Astrocyte of the spinal cord (primary cell): ENCODE results near the gene CTTNBP2NL.
"Not testable (repeated sequence)": the region's sequence is repeated elsewhere in the genome, so short reads cannot be mapped to it uniquely, and the experiment has no call there.

Experiments
- DNase-seq: peaks from one replicate; pipeline ENCODE4 v3.0.0; 2011; ENCODE audit warnings: low read depth, low spot score
- H3K4me3 ChIP-seq: 2 replicates; pipeline ENCODE4 v1.5.1; 2011; ENCODE audit warnings: low read depth, mild to moderate bottlenecking, low read length, moderate library complexity
- CTCF ChIP-seq: IDR thresholded peaks from 2 replicates; pipeline ENCODE4 v1.5.1; 2012; ENCODE audit warnings: low read depth, mild to moderate bottlenecking, low read length, inconsistent platforms
- in situ Hi-C: cut with HindIII; loops from 2 replicates; pipeline ENCODE4 v1.10.0; 2017; ENCODE audit warnings: low sequenced_read_pairs

CTTNBP2NL gene

GRCh38 chr1:112417271-112417670, 21.3 kb downstream of the CTTNBP2NL start:
- no peak for TF ChIP-seq CTCF
- DNase-seq = no peak
- H3K4me3 ChIP-seq = no peak overlapping the region
- in situ Hi-C loops = no loop called here

GRCh38 chr1:112418099-112418892, 22.3 kb downstream of the CTTNBP2NL start:
- no peak for TF ChIP-seq CTCF
- no peak overlapping the region for H3K4me3 ChIP-seq
- DNase-seq = no peak
- in situ Hi-C loops = no loop called here

GRCh38 chr1:112423207-112423606, 27.2 kb downstream of the CTTNBP2NL start:
- no peak overlapping the region for H3K4me3 ChIP-seq
- DNase-seq = no peak
- no peak for TF ChIP-seq CTCF
- in situ Hi-C loops = no loop called here

- DNase-seq, in situ Hi-C loops: not testable (repeated sequence)
Observed at GRCh38 chr1:112423666-112424065, 27.7 kb downstream of the CTTNBP2NL start.

GRCh38 chr1:112429749-112430148, 33.7 kb downstream of the CTTNBP2NL start:
- no peak overlapping the region for H3K4me3 ChIP-seq
- DNase-seq = no peak
- in situ Hi-C loops = no loop called here
- no peak for TF ChIP-seq CTCF

More at GRCh38 chr1:112423666-112424065, 27.7 kb downstream of the CTTNBP2NL start:
- H3K4me3 ChIP-seq = not testable (repeated sequence)

GRCh38 chr1:112431038-112431437, 35.0 kb downstream of the CTTNBP2NL start:
- in situ Hi-C loops = no loop called here
- no peak overlapping the region for H3K4me3 ChIP-seq
- TF ChIP-seq CTCF = no peak
- no peak for DNase-seq

GRCh38 chr1:112435448-112435847, 39.4 kb downstream of the CTTNBP2NL start:
- no peak for TF ChIP-seq CTCF
- DNase-seq = no peak
- in situ Hi-C loops = no loop called here
- H3K4me3 ChIP-seq = no peak overlapping the region
